ENCODE data around the gene ICOS.
A peak's percentile ranks its signal among the peaks of the same experiment; 100 is the strongest.
"Not testable (repeated sequence)": the region's sequence is repeated elsewhere in the genome, so short reads cannot be mapped to it uniquely, and the experiment has no call there.

Gene ICOS

GRCh38 chr2:203918839-203919238 is 17.7 kb upstream of the ICOS start:
- no peak for DNase-seq

GRCh38 chr2:203925512-203926158 is 10.9 kb upstream of the ICOS start:
- DNase-seq, result no peak

- DNase-seq, result no peak
Measured at GRCh38 chr2:203928849-203929248, 7.7 kb upstream of the ICOS start.

GRCh38 chr2:203931262-203931661 is 5.3 kb upstream of the ICOS start:
- DNase-seq, result peak; percentile 57

- peak; percentile 64 for DNase-seq
Measured at GRCh38 chr2:203934041-203934492, 2.5 kb upstream of the ICOS start.

GRCh38 chr2:203934711-203935438 is 1.7 kb upstream of the ICOS start:
- DNase-seq, result no peak

- no peak for DNase-seq
Measured at GRCh38 chr2:203935568-203935967, 995 bp upstream of the ICOS start.

- DNase-seq, result no peak
Measured at GRCh38 chr2:203936949-203937348, 386 bp downstream of the ICOS start.

- DNase-seq, result no peak
Measured at GRCh38 chr2:203937788-203938187, 1.2 kb downstream of the ICOS start.

GRCh38 chr2:203940039-203940438 is 3.5 kb downstream of the ICOS start:
- no peak for DNase-seq

GRCh38 chr2:203943493-203944382 is 7.2 kb downstream of the ICOS start:
- DNase-seq, result peak; percentile 46

- DNase-seq, result no peak
Measured at GRCh38 chr2:203948733-203949132, 12.2 kb downstream of the ICOS start.

- no peak for DNase-seq
Measured at GRCh38 chr2:203949228-203949627, 12.7 kb downstream of the ICOS start.

GRCh38 chr2:203951366-203951902 is 14.9 kb downstream of the ICOS start:
- no peak for DNase-seq

- no peak for DNase-seq
Measured at GRCh38 chr2:203959265-203959664, 22.7 kb downstream of the ICOS start.

- DNase-seq, result no peak
Measured at GRCh38 chr2:203959672-203960071, 23.1 kb downstream of the ICOS start.

- no peak for DNase-seq
Measured at GRCh38 chr2:203960811-203961210, 24.2 kb downstream of the ICOS start.

GRCh38 chr2:203965190-203965589 is 28.6 kb downstream of the ICOS start:
- not testable (repeated sequence) for DNase-seq

GRCh38 chr2:203971251-203971650 is 34.7 kb downstream of the ICOS start:
- no peak for DNase-seq

- no peak for DNase-seq
Measured at GRCh38 chr2:203972066-203972465, 35.5 kb downstream of the ICOS start.

GRCh38 chr2:203973000-203973399 is 36.4 kb downstream of the ICOS start:
- no peak for DNase-seq

GRCh38 chr2:203973676-203974075 is 37.1 kb downstream of the ICOS start:
- no peak for DNase-seq

GRCh38 chr2:203975912-203976311 is 39.3 kb downstream of the ICOS start:
- DNase-seq, result no peak
